K562 (cell line): Measurements from ENCODE around the gene HDAC5. TPM values are rescaled to one million over a fixed set of nuclear protein-coding genes. Genes with fewer than 3 reads are reported as not detected.

Experiments used
- FOXK1 ChIP-seq: sonication (generic); formaldehyde crosslinking; IDR thresholded peaks from 2 replicates; pipeline ENCODE4 v1.8.0; 2022; ENCODE audit warnings: missing genetic modification reagents, mild to moderate bottlenecking, borderline replicate concordance
- MAFK ChIP-seq: IDR thresholded peaks from 2 replicates; pipeline ENCODE4 v1.6.1; 2011; ENCODE audit warnings: low read length, improper control_type of control experiment
- MTA3 ChIP-seq: fragments of 450-650 bp; formaldehyde crosslinking; IDR thresholded peaks from 2 replicates; pipeline ENCODE4 v1.6.1; 2017; ENCODE audit warnings: mild to moderate bottlenecking, borderline replicate concordance
- NBN ChIP-seq: fragments of 450-650 bp; IDR thresholded peaks from 2 replicates; pipeline ENCODE4 v1.6.1; 2016; ENCODE audit warnings: low read depth, mild to moderate bottlenecking
- NFRKB ChIP-seq: fragments of 450-650 bp; IDR thresholded peaks from 2 replicates; pipeline ENCODE4 v1.6.1; 2016; ENCODE audit warnings: low read depth
- NR4A1 ChIP-seq, 2 experiments: fragments of 250-450 bp in 1 of 2; fragments of 450-650 bp in 1 of 2; sonication (Bioruptor Pico) in 1 of 2; IDR thresholded peaks; 2 replicates each; pipeline versions ENCODE4 v1.4.0 to v1.6.1; 2016 to 2020; ENCODE audit warnings: mild to moderate bottlenecking in 2 of 2, missing compliant biosample characterization in 1 of 2, missing genetic modification characterization in 1 of 2, moderate library complexity in 1 of 2
- REST ChIP-seq, 2 experiments: fragments of 450-650 bp; formaldehyde crosslinking in 1 of 2; IDR thresholded peaks; 2 replicates each; pipeline versions ENCODE4 v1.4.0 to v1.6.1; 2014 to 2020; ENCODE audit warnings: mild to moderate bottlenecking in 2 of 2, borderline replicate concordance in 1 of 2, low read depth in 1 of 2
- SMARCB1 ChIP-seq: IDR thresholded peaks from 2 replicates; pipeline ENCODE4 v1.6.1; 2011; ENCODE audit warnings: improper control_type of control experiment, low read depth; ENCODE audit not compliant: insufficient read length
- polyA plus RNA-seq, 8 experiments: library from polyadenylated mRNA; depleted of rRNA in 4 of 8; stranded (reverse) in 5 of 8; unstranded in 3 of 8; fragments of >200 nt; fragmentation: Nextera tagmentation in 2 of 8; fragmentation: Illumina TruSeq in 1 of 8; extraction: Ambion mirVana in 2 of 8; extraction: Trizol in 1 of 8; gene quantifications; 2 replicates each; pipeline versions ENCODE4 v1.2.1 to v1.2.3, GENCODE V29; 2011 to 2014; ENCODE audit warnings: inconsistent platforms in 1 of 8, missing spikeins in 1 of 8
- total RNA-seq, 7 experiments: library from RNA; depleted of rRNA in 6 of 7; stranded (reverse); fragments of >200 nt in 6 of 7; fragmentation: Illumina TruSeq in 2 of 7; extraction: Trizol in 2 of 7; gene quantifications; 2 replicates each; pipeline versions ENCODE4 v1.2.1 to v1.2.3, GENCODE V29; 2011 to 2021; ENCODE audit warnings: low replicate concordance in 1 of 7
- TF ChIP-seq, protein P1 (sequence below): sonication (generic); formaldehyde crosslinking; IDR thresholded peaks from 2 replicates; pipeline ENCODE4 v1.8.0; 2022; ENCODE audit warnings: mild to moderate bottlenecking, missing genetic modification reagents

HDAC5 gene
- total and polyA plus RNA-seq, 9 of the 15 experiments (the other 6 are each of a cell fraction or from before 2014, with no cell fraction given) = 0.45 to 26.2 (median 16.4) TPM

DNA sequence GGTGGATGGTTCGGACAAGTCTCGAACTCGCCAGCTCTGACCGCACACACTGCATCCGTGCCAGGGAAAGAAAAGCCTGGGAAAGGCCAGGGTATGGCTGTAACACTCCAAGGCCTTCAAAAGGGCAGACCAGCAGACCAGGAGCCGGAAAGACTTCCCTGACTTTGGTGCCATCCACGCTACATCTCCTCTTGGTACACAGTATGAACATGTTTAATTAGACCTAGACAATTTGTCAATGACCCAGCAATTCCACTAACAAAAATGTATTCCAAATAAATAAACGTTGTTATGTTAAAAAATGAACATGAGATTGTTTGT, 637 bp upstream of the HDAC5 start (continued):
- TF ChIP-seq REST (IDR thresholded peaks at IDR 0.05; ENCODE audit: borderline replicate concordance) (0 out of 2 replicates have a peak, but pooled peaks have one; percentile 46), REST (CRISPR knock-in tag; IDR thresholded peaks at IDR 0.05; ENCODE audit: low read depth) (no peak), SMARCB1 (peak; percentile 14), NBN (0 out of 2 replicates have a peak, but pooled peaks have one; percentile 9), MTA3 (0 out of 2 replicates have a peak, but pooled peaks have one; percentile 23), FOXK1 (CRISPR knock-in tag) (0 out of 2 replicates have a peak, but pooled peaks have one; percentile 48), NFRKB (0 out of 2 replicates have a peak, but pooled peaks have one; percentile 35), NR4A1 (CRISPR knock-in tag; IDR thresholded peaks at IDR 0.05) (no peak), NR4A1 (tag; IDR thresholded peaks at IDR 0.05) (0 out of 2 replicates have a peak, but pooled peaks have one; percentile 52), MAFK (no peak)
- TF ChIP-seq, protein P1, sequence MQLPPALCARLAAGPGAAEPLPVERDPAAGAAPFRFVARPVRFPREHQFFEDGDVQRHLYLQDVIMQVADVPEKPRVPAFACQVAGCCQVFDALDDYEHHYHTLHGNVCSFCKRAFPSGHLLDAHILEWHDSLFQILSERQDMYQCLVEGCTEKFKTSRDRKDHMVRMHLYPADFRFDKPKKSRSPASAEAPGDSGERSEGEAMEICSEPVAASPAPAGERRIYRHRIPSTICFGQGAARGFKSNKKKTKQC (CRISPR knock-in tag) = 0 out of 2 replicates have a peak, but pooled peaks have one; percentile 8
